NOMO-1 treated with dmso at 0.1 percent for 144 hours (cell line): Measurements from ENCODE around the gene ADGRL4.
"Not testable (repeated sequence)": the region's sequence is repeated elsewhere in the genome, so short reads cannot be mapped to it uniquely, and the experiment has no call there.

ENCODE experiments used
- DNase-seq: peaks from one replicate; lab custom pipeline; 2025; ENCODE audit not compliant: unreplicated experiment; lab: John Stamatoyannopoulos, UW

The ADGRL4 gene

DNA sequence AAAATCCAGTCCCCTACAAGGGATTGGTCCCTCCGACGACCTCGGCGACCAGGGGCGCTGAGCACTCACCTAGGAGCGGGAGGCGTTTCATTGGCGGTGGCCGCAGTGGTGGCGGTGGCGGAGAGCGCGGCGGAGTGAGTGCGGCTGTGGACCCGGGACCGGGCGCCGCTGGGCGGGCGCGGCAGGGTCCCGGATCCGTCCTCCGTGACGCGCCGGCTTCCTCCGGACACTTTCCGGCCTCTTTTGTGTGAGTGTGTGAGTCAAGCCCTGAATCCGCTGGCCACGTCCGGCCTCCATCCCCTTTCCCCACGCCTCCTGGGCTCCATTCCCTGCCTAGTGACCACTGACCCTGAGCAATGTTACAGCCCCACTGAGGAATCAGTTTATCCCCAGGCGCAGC is at the start of gene ADGRL4:
ADGRL4 (minus strand) TSS at position 167 of the 400 bp plus-strand sequence; CDS start at position 91, 76 bp downstream.
- DNase-seq = no peak

- DNase-seq = no peak
These were observed 49.3 kb upstream of the ADGRL4 start for GRCh38 chr1:79055856-79056255.

- DNase-seq = no peak
These were observed 46.4 kb upstream of the ADGRL4 start for GRCh38 chr1:79052829-79053449.

DNA sequence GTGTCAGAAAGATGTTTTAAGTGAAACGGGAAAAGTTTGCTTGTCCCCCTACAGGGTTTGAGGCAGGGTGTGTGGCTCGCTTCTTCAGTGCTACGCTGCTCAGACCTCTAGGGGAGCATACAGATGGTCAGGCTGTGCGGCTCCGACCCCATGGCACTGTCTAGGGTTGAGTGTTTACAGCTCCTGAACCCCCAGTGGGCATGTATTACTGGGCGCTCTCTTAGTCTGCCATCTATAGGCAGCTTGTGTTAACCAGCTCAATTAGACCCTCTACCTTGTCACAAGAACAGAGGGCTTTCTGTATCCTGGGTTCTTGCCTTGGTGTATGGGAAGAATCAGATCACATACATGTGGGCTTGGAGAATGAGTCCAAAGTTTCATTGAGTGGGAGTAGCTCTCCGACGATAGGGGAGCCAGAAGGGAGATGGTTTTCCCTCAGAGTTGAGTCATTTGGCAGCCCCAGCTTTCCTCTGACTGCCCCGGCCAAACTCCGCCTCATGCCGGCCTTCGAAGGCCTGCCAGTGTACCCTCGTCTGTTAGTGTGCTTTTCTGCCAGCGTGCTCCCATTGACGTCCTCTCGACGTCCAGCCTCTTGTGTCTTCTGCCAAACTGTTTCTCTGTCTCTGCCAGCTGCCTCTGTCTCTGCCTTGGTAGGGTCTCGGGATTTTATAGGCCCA is 38.6 kb upstream of the ADGRL4 start:
- DNase-seq = no peak

GRCh38 chr1:79043506-79043905 is 37.0 kb upstream of the ADGRL4 start:
- DNase-seq = no peak

DNA sequence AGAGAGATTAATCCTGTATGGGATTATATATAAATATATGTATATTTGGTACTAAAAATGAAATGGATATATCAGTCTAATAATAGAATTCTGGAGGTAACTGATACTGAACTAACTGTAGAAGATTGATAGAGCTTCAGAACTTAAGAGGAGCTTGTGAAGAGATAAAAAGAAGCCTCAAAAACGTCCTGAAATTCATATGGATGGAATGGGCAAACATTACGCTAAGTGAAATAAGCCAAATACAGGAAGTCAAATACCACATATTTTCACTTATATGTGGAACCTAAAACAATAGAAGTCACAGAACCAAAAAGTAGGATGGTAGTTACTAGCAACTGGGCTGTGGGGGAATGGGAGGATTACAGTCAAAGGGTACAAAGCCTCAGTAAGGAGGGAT is 36.0 kb upstream of the ADGRL4 start:
- DNase-seq = no peak

DNA sequence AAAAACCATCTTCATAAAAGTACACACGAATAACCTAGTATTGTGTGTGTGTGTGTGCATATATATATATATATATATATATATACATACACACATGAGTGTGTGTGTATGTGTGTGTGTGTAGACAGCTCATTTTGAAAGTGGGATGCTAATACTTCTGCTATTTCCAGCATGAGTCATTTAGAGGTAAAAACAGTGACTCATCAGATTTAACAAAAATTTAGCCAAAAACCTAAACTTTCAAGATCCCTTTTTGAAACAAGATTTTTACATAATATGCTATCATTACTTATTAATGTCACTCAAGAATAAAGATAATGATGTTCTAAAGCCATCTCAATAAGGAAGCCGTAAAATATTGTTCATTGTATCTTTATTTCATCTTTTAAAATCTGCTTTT is 35.6 kb upstream of the ADGRL4 start:
- no peak for DNase-seq

GRCh38 chr1:79041666-79042065 is 35.1 kb upstream of the ADGRL4 start:
- DNase-seq = no peak

DNA sequence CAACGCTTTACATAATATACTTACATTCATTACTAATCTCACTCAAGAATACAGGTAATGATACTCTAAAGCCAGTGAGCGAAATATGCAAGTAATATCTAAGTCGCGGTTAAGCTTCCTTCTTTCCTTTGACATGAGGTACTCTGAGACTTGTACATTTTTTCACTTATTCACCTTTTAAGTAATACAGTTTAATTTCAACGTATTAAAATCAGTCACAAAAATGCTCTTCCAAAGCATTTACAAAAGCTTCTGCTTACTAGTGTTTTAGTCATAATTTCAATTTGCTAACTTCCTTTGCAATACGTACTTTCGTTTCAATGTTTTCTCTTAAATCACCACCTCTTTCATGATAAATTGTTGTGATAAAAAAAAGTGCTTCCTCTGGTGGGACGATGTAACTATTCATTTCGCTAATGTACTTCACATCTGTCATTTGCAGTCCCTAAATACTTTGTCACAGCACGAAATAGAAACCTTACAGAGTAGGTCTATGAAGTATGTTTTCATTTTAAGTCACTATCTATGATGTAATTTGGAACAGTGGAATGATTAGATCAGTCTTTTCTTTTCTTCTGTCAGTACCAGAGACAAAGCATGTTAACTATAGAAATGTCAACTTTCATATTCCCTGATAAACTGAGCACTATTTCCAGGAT is 34.0 kb upstream of the ADGRL4 start:
- no peak for DNase-seq

GRCh38 chr1:79037085-79037484 is 30.6 kb upstream of the ADGRL4 start:
- no peak for DNase-seq

DNA sequence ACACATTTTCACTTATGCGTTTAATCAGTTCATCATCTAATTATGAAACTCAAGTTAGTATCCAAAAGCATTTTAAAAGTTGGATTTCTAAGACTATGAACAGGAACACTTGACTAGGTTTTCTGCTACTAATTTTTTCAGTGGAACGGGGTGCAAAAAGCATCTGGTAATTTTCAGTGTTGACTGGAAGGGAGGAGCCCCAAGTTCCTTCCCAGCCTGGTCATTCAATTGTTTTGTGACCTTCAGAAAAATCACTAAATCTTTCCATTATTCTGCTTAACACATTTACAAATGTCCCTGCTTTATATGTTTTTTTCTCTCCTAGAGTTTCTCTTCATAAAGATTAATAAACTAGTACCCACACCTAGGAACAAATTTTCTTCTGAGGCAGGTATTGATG is 6.0 kb upstream of the ADGRL4 start:
- DNase-seq = no peak

DNA sequence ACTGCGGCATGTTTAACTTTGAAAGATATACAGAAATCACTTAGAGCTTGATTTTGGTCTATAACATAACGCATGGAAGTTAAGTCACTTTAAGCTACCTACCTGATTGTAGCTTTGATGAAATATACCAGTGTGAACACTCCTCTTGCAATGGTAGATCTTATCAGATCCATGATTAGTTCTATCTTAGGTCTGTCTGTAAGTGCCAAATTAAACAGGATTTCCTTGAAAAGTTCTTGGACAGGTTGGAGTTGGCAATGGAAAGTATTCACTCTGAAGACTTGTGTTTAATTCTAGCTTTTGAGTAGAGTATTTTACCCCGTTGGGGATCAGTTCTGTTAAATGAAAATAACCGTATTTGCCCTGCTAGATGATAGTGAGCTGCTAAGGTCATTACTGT is 4.1 kb upstream of the ADGRL4 start:
- no peak for DNase-seq

- no peak for DNase-seq
These were observed 585 bp downstream of the ADGRL4 start for GRCh38 chr1:79005945-79006344.

DNA sequence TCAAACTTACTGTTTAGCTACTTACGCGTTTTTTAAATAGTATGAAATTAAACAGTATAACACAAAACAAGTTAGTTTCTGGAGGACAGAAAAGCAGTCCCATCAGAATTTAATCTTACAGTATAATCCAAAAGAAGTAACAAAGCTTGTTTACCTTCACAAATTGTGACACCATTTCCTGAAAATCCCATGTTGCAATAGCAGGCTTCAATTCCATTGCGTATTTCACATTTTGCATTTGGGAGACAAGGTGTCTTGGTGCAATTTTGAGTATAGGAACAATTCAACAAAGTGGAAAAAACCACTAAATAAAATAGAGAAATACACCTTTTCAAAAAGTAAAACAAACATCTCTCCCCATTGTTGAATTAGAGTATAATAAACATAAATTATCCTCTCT is 1.6 kb downstream of the ADGRL4 start:
- DNase-seq = no peak

DNA sequence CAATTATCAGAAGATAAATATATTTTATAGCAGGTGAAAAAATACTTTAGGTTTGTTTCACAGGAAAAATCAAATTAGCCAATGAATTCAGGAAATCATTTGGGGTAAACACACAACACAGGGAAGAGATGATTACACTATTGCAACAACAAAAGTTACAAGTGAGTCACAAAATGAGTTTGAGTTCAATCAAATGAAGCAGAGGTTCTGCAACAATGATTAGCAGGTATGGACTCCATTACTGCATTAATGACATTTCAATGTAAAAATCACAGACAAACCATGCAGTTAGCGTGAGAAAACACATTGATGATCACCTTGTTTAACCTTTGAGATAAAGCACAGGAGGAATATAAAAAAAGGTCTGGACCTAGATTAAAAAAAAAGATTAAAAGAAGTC is 9.7 kb downstream of the ADGRL4 start:
- DNase-seq = no peak

DNA sequence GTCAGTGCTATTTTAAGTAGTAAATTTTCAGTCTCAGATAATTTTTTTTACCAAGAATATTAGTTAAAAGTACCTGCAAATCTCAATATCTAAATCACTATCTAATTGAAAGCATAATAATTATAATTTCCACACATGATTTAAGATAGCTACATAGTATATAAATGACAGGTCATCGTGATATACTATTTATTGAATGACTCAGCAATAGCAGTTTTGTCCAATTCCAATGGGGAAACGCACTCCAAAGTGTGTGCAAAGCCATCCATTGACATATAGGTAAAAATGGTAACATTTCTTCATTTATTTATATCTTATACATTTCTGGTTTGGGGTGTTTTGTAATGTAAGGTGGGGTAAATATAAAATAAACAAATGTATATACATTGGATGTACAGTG is 19.5 kb downstream of the ADGRL4 start:
- DNase-seq = no peak

DNA sequence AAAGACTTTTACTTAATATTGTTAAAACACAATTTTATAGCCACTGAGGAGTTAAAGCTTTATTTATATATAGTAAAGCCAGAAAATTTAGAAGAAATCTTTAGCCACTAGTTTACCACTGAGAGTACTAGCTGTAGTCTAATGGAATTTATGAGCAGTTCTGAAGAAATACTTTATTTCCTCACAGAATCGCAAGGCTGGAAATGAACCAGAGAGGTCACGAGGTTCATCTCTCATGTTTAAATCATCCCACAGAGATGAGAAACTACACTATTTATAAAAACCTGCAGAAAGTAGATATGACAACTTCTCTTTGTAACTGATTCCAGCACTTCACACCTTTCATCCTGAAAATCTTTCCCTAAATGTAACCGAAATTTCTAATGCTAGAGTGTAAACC is 26.0 kb downstream of the ADGRL4 start:
- DNase-seq = no peak

DNA sequence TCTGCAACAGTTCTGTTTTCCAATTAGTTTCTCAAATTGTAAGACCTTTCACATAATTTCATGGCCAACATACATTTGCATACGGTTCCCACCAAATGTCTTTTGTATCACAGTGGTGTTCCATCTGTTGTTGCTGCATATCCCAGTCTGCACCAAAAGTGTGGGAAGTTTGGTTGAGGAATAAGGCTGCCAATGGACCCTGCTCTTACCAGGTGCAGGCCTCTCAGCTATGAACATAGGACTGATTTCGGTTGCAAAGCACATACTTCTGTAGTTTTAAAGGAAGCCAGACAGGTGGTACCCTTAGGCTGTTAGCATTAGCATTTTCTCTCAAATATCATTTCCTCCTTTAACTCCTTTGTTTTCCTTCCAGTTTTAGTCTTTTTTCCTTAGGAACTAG is 33.8 kb downstream of the ADGRL4 start:
- DNase-seq = no peak

- not testable (repeated sequence) for DNase-seq
These were observed 39.4 kb downstream of the ADGRL4 start for GRCh38 chr1:78967091-78967490.

GRCh38 chr1:78958711-78959110 is 47.8 kb downstream of the ADGRL4 start:
- no peak for DNase-seq

DNA sequence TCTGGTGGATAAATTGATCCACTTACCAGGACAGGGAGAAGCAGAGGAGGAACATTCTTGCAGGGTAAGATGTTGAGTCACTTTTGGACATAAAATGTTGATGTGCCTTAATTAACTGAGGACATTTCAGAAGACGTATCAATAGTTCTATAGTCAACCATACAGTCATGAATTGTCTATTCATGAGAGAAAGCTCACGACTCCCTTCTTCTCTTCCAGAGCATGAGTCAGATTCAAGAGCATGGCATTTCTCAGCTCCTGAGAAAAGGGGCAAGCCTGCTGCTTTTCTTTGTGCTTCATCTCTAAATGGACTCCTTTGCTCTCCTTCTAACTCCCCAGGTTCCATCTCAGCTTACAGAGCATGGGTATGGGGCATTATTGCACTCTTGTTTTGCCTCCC is 55.7 kb downstream of the ADGRL4 start:
- no peak for DNase-seq

GRCh38 chr1:78949227-78949626 is 57.3 kb downstream of the ADGRL4 start:
- no peak for DNase-seq
